LNCAP (cell line): Measurements from ENCODE around the gene PALM3.
A peak's percentile ranks its signal among the peaks of the same experiment; 100 is the strongest.

ENCODE experiments used
- CTCF ChIP-seq: fragments of 450-650 bp; IDR thresholded peaks from 2 replicates; pipeline ENCODE4 v1.5.1; 2017; ENCODE audit warnings: mild to moderate bottlenecking

The PALM3 gene

GRCh38 chr19:14073261-14073924 is 11.5 kb upstream of the PALM3 start:
- peak; percentile 94 for TF ChIP-seq CTCF

DNA sequence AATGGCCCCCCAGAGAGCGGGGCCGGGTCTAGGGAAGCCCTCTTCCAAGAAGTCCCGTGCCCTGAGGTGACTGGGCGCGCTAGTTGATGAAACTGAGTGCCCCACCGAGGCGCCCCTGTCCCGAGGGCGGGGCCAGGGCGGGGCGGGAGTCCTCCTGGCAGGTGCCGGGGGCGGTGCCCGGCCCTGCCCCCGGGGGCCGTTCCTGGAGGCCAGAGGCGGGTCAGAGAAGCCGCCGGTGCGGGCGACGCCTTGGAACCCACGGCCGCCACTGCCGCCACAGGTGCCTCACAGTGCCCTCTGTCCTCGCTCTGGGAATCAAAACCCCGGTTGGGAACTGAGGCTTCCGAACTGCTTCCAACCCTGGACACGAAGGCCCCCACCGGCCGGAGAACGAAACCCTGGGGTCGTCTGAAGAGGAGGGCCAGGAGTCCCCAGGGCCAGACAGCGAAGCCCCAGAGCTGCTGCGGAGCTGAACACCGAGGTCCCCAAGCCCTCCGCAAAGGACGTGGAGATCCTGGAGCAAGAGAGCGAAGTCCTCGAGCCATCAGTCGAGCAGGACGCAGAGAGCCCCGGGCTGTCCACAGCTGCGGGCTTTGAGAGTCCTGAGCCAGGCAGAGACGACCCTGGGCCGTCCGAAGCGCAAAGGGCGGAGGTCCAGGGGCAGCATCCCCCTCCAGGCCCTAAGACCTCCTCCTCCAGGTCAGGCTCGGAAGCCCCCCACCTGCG is 10.8 kb upstream of the PALM3 start, which contains the start of gene MISP3:
Gene MISP3, plus strand, starts transcription at position 252 of the 726 bp plus-strand sequence. CDS start 524 bp downstream, outside the sequence.
- no peak for TF ChIP-seq CTCF

DNA sequence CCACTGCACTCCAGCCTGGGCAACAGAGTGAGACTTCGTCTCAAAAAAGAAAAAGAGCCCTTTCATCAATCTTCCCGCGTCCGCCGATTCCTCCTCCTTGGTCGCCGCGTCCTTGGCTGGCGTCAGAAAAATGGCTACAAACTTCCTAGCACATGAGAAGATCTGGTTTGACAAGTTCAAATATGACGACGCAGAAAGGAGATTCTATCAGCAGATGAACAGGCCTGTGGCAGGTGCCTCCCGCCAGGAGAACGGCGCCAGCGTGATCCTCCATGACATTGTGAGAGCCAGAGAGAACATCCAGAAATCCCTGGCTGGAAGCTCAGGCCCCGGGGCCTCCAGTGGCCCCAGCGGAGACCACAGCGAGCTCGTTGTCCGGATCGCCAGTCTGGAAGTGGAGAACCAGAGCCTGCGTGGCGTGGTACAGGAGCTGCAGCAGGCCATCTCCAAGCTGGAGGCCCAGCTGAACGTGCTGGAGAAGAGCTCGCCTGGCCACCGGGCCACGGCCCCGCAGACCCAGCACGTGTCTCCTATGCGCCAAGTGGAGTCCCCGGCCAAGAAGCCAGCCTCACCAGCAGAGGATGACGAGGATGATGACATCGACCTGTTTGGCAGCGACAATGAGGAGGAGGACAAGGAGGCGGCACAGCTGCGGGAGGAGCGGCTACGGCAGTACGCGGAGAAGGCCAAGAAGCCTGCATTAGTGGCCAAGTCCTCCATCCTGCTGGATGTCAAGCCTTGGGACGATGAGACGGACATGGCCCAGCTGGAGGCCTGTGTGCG is 8.6 kb upstream of the PALM3 start:
- no peak for TF ChIP-seq CTCF

DNA sequence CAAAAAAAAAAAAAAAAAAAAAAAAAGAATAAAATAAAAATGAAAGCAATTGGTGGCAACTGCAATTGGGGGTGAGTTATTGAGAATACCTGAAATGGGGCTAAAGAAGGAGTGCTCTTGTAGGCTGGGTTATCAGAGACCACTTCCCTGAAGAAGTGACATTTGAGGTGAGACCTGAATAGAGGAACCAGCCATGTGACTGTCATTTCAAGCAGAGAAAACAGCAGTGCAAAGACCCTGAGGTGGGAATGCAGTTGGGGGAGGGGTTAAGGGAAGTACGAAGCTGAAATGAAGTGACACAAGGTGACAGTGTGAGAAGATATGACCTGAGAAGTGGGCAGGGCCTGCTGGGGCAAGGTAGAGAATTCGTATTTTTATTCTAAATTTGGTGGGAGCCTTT is 4.3 kb upstream of the PALM3 start:
- TF ChIP-seq CTCF, result no peak

DNA sequence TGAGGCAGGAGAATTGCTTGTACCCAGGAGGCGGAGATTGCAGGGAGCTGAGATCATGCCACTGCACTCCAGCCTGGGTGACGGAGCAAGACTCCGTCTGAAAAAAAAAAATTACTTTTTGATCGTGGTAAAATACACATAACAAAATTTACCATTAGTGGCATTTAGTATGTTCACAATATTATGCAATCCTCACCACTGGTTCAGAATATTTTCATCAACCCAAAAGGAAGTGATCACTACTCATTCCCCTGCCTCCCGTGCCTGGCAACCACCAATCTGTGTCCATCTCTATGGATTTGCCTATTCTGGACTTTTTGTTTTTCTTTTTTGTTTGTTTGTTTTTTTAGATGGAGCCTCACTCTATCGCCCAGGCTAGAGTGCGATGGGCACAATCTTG is 1.2 kb upstream of the PALM3 start:
- TF ChIP-seq CTCF, result no peak

DNA sequence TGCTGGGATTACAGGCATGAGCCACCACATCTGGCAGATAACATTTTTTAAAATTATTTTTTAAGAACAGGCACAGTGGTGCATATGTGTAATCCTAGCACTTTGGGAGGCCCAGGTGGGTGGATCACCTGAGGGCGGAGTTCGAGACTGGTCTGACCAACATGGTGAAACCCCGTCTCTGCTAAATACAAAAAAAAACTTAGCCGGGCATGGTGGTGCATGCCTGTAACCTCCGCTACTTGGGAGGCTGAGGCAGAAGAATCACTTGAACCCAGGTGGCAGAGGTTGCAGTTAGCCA is 631 bp upstream of the PALM3 start:
- no peak for TF ChIP-seq CTCF

DNA sequence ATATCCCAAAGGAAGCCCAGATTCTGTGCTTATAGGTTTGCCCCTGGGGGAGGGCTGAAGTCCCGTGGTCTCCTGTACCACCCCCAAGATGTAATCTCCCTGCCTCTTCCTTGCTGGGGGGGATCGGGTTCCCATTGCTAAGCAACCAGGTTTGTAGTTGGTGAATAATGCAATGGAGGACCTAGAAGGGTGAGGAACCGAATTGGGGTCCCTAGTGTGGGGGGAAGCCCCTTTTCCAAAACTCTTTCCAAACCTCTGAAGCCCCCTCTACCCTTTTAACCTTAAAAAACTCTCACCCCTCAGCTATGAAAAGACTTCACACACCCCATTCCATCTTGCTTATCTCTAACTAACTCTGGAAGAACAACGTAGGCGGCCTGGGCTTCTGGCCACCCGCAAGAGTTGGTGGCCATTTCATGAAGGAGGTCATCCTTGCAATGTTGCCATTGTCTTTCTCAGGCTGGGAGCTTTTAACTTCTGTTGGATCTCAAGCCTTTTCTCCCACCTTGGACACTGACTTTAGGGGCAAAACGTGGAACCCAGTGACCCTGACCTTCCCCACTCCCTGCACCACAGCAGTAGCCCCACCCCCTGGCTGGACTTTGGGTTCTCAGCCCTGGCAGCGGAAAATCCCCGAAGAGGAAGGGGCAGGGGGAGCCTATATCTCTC is 661 bp downstream of the PALM3 start:
- no peak for TF ChIP-seq CTCF
